NCI-H2196 treated with DMSO at 0.1 percent for 48 hours (cell line): ENCODE data around the gene KATNAL1.

Experiments
- DNase-seq: peaks from one replicate; lab custom pipeline; 2025; ENCODE audit not compliant: unreplicated experiment; lab: John Stamatoyannopoulos, UW

Gene KATNAL1

GRCh38 chr13:30169442-30169841 lies 137.9 kb downstream of the KATNAL1 start:
- no peak for DNase-seq

- no peak for DNase-seq
Measured at GRCh38 chr13:30165796-30166195, 141.6 kb downstream of the KATNAL1 start.

GRCh38 chr13:30165071-30165470 lies 142.3 kb downstream of the KATNAL1 start:
- DNase-seq: no peak

- no peak for DNase-seq
Measured at GRCh38 chr13:30164146-30164545, 143.2 kb downstream of the KATNAL1 start.

GRCh38 chr13:30163441-30163840 lies 143.9 kb downstream of the KATNAL1 start:
- no peak for DNase-seq

- no peak for DNase-seq
Measured at GRCh38 chr13:30159446-30159839, 147.9 kb downstream of the KATNAL1 start.

- DNase-seq: no peak
Measured at GRCh38 chr13:30158774-30159445, 148.4 kb downstream of the KATNAL1 start.

GRCh38 chr13:30157616-30157993 lies 149.7 kb downstream of the KATNAL1 start:
- no peak for DNase-seq

GRCh38 chr13:30156826-30157615 lies 150.3 kb downstream of the KATNAL1 start:
- no peak for DNase-seq

GRCh38 chr13:30156270-30156669 lies 151.1 kb downstream of the KATNAL1 start:
- DNase-seq: no peak

- DNase-seq: no peak
Measured at GRCh38 chr13:30154931-30155330, 152.4 kb downstream of the KATNAL1 start.

- no peak for DNase-seq
Measured at GRCh38 chr13:30154531-30154930, 152.8 kb downstream of the KATNAL1 start.

GRCh38 chr13:30153545-30154426 lies 153.6 kb downstream of the KATNAL1 start:
- no peak for DNase-seq
